ENCODE data around the gene USP37. TPM values are rescaled to one million over a fixed set of nuclear protein-coding genes. Genes with fewer than 3 reads are reported as not detected.
"Not testable (repeated sequence)": the region's sequence is repeated elsewhere in the genome, so short reads cannot be mapped to it uniquely, and the experiment has no call there.

The USP37 gene
- total and polyA plus RNA-seq, 11 donors, result 1.8 to 10.3 (median 5.8) TPM

- peaks cover 0 to 13% (median 0%) of the 10 kb centered on the region in 12 donors for H3K4me1 ChIP-seq
- H3K4me3 ChIP-seq, result no peak overlapping the region
- H3K36me3 ChIP-seq, result peaks cover 5 to 98% (median 87%) of the 10 kb centered on the region in 9 donors
- no peaks in the 10 kb centered on the region for H3K9me3 ChIP-seq
- no peaks in the 10 kb centered on the region for H3K27me3 ChIP-seq
- DNase-seq, result no peak
- WGBS, 4 donors, result 83 to 92% (median 86%) methylated on average over 4 of the region's 4 CpGs
- no peak for ATAC-seq
- TF ChIP-seq CTCF (IDR thresholded peaks at IDR 0.05) (no peak), POLR2A (IDR thresholded peaks at IDR 0.05) (no peak)
- no peak overlapping the region for H3K27ac ChIP-seq
- intact Hi-C loops (cut with DNase I), result no loop called here
Observed at GRCh38 chr2:218555527-218555926, 12.6 kb downstream of the USP37 start.

GRCh38 chr2:218554225-218554624, 13.9 kb downstream of the USP37 start:
- Histone ChIP-seq H3K4me1 (peaks cover 0 to 13% (median 0%) of the 10 kb centered on the region in 12 donors), H3K36me3 (peaks cover 2 to 98% (median 85%) of the 10 kb centered on the region in 9 donors)
- intact Hi-C loops (cut with DNase I); H3K9me3 ChIP-seq; DNase-seq; H3K27ac ChIP-seq; H3K27me3 ChIP-seq; ATAC-seq; H3K4me3 ChIP-seq: not testable (repeated sequence)
- WGBS, 4 donors, result 92 to 99% (median 94%) methylated on average over 3 of the region's 3 CpGs

- intact Hi-C loops (cut with DNase I), result loop anchor here in 1 of 10 donors (10.0 kb wide), 1 partner anchor 63 kb away; no protein-coding TSS in a partner anchor
- Histone ChIP-seq H3K36me3 (peaks cover 0 to 100% (median 87%) of the 10 kb centered on the region in 9 donors), H3K4me3 (no peak overlapping the region), H3K9me3 (no peaks in the 10 kb centered on the region), H3K27ac (no peak overlapping the region), H3K4me1 (no peaks in the 10 kb centered on the region), H3K27me3 (no peaks in the 10 kb centered on the region)
- ATAC-seq (no peak), DNase-seq (no peak)
- TF ChIP-seq POLR2A (IDR thresholded peaks at IDR 0.05) (no peak), CTCF (IDR thresholded peaks at IDR 0.05) (no peak)
Observed at GRCh38 chr2:218547978-218548377, 20.2 kb downstream of the USP37 start.

- H3K36me3 ChIP-seq, result peaks cover 0 to 100% (median 87%) of the 10 kb centered on the region in 9 donors
- intact Hi-C loops (cut with DNase I), result loop anchor here in 1 of 10 donors (10.0 kb wide), 1 partner anchor 63 kb away; no protein-coding TSS in a partner anchor
Observed at GRCh38 chr2:218547511-218547910, 20.6 kb downstream of the USP37 start.

More at GRCh38 chr2:218547511-218547910, 20.6 kb downstream of the USP37 start:
- H3K27me3 ChIP-seq, result no peaks in the 10 kb centered on the region
- TF ChIP-seq CTCF (IDR thresholded peaks at IDR 0.05) (no peak), POLR2A (IDR thresholded peaks at IDR 0.05) (no peak)
- no peaks in the 10 kb centered on the region for H3K4me1 ChIP-seq
- H3K27ac ChIP-seq, result no peak overlapping the region
- no peak for ATAC-seq
- no peak overlapping the region for H3K4me3 ChIP-seq
- DNase-seq, result no peak
- H3K9me3 ChIP-seq, result no peaks in the 10 kb centered on the region

Measured in heart left ventricle (tissue), 16 donors.